T-helper 2 cell treated with Interferon-gamma antibody and Interleukin-4, amounts not matched to agents 100 ng/mL and 5 ng/mL, for 36 hours (primary cell): Measurements from ENCODE around the gene TARDBP. TPM values are rescaled to one million over a fixed set of nuclear protein-coding genes. Genes with fewer than 3 reads are reported as not detected.
"Not testable (repeated sequence)": the region's sequence is repeated elsewhere in the genome, so short reads cannot be mapped to it uniquely, and the experiment has no call there.

ENCODE experiments used
- intact Hi-C: fragments of 100-400 bp; cut with micrococcal nuclease; formaldehyde crosslinking; loops from one replicate; pipeline ENCODE4 v1.15.1; 2023
- total RNA-seq: library from RNA; stranded (reverse); gene quantifications from 2 replicates; pipeline ENCODE4 v1.2.3, GENCODE V29; 2022

Gene TARDBP
- 183 and 190 TPM in 2 replicates for total RNA-seq

- intact Hi-C loops: loop anchor here (1.0 to 5.0 kb wide), 3 partner anchors 515 to 795 kb away; partner anchors contain the start of genes CLCN6, DFFA and MTHFR
Measured at GRCh38 chr1:11012260-11013159, at the start of gene TARDBP. TARDBP (plus strand) TSS chr1:11012654; CDS start chr1:11013728, 1,074 bp downstream.

- intact Hi-C loops: no loop called here
Measured at GRCh38 chr1:10965546-10966226, 46.8 kb upstream of the TARDBP start.

DNA sequence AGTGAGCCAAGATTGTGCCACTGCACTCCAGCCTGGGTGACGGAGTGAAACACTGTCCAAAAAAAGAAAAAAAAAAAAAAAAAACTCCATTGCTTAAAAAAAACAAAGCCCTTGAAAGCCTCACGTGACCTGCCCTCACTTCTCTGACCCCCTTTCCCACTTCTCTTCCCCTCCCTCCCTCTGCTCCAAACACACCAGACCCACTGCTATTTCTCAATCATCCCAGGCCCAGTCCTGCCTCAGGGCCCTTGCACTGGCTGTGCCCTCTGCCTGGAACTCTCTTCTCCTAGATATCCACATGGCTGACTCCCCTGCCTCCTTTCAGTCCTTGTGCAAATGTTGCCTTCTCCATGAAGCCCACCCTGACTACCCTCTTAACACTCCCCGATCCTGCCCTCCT lies 45.4 kb upstream of the TARDBP start:
- intact Hi-C loops: no loop called here

- intact Hi-C loops: no loop called here
Measured at GRCh38 chr1:10968411-10968826, 44.0 kb upstream of the TARDBP start.

- intact Hi-C loops: no loop called here
Measured at GRCh38 chr1:10969267-10969970, 43.0 kb upstream of the TARDBP start.

- intact Hi-C loops: no loop called here
Measured at GRCh38 chr1:10969971-10970332, 42.5 kb upstream of the TARDBP start.

GRCh38 chr1:10973552-10973951 lies 38.9 kb upstream of the TARDBP start:
- intact Hi-C loops: no loop called here

- intact Hi-C loops: no loop called here
Measured at GRCh38 chr1:10973956-10974881, 38.2 kb upstream of the TARDBP start.

- intact Hi-C loops: no loop called here
Measured at GRCh38 chr1:10975567-10976326, 36.7 kb upstream of the TARDBP start.

DNA sequence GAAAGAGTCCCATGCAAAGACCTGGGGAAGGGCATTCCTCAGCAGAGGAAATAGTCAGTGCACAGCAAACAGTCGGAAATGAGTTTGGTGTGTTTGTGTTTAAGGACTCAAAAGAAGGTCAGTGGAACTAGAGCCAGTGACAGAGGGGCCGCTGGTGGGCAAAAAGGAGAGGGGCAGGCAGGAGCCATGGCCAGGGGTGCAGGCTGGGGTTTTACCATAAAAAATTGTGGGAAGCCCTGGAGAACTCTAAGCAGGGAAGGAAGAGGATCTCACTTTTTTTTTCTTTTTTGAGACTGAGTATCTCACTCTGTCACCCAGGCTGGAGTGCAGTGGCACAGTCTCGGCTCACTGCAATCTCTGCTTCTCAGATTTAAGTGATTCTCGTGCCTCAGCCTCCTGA lies 33.7 kb upstream of the TARDBP start:
- intact Hi-C loops: no loop called here

- intact Hi-C loops: no loop called here
Measured at GRCh38 chr1:10979483-10979920, 33.0 kb upstream of the TARDBP start.

DNA sequence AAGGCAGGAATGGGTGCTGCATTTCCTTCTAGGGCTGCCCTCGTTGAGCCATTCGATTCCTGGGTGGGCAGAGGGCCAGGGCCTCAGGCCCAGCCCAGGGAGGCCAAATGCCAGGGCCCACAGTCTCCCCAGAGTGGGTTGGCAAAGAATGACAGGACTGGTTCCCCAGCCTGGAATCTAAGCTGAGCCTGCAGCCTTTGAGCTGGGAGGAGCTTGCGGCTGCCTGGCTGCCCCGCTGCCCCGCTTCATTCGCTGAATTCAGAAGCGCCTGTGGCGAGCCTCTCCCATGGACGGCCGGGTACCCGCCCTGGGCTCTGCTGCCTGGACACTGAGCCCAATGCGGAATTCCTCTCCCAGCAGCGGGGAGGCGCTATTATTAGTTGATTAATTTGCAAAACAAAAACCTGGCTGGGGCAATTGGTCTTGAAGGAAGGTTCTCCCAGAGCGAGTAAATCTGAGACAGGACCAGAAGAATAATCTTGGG lies 32.3 kb upstream of the TARDBP start:
- intact Hi-C loops: no loop called here

DNA sequence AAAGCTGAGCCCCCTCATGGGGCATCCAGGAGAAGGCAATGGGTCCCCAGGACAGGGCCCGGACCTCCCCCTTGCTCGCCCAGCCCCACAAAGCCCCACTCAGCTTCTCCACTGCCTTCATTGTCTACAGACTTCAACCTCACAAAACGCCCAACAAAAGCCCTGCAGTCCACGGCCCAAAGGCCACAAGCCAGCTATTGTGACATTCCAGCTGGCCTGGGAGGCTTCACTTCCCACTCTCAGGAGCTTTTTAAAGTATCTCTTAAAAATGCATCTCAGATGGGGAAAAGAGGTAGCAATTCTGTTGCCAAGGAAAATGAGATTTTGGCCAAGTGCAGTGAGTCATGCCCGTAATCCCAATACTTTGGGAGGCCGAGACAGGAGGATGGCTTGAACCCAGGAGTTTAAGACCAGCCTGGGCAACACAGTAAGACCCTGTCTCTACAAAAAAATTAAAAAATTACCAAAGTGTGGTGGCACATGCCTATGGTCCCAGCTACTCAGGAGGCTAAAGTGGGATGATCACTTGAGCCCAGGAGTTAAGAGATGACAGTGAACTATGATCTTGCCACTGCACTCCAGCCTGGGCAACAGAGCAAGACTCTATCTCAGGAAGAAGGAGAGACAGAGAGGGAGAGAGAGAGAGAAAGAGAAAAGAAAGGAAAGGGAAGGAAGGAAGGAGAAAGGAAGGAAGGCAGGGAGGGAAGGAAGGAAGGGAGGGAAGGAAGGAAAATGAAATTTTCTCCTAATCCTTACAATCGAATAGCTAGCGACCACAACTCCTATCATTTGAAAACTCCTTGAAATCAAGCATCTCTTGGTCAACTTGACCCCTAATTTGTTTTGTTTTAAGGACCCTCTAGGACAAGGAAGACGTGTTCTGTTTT lies 31.4 kb upstream of the TARDBP start:
- intact Hi-C loops: no loop called here

DNA sequence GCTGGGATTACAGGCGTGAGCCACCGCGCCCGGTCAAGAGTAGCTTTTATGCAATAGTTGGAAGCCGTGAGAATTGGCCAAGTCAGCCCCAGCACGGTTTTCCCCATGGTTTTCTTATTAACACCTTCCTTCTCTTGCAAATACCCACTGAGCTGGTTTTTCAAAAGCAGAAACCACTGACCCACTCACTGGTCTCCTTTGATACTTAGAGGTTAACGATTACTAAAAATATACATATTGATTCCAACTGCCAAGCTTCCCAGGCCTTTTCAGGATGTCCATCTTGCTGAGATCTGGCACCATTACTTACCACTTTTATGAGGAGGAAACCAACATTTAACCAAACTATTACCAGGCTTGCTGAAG lies 25.9 kb upstream of the TARDBP start:
- intact Hi-C loops: no loop called here

DNA sequence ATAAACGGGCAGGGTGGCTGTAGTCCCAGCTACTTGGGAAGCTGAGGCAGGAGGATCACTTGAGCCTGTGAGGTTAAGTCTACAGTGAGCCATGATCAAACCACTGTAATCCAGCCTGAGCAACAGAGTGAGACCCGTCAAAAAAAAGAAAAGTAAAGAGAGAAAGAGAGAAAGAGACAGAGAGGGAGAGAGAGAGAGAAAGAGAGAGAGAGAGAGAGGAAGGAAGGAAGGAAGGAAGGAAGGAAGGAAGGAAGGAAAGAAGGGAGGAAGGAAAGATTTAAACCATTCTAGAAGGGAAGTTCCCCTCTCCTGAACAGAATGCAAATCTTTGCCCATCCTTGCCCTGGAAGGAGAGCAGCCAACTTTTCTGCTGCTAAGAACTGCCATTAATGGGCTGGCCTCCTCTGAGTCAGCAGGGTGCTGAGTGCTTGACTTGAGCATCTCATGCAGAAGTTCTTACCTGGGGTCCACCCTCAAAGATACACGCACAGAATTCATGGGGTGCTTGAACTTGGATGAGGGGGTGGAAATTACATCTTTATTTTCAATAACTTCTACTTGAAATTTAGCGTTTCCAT lies 24.5 kb upstream of the TARDBP start:
- intact Hi-C loops: no loop called here

DNA sequence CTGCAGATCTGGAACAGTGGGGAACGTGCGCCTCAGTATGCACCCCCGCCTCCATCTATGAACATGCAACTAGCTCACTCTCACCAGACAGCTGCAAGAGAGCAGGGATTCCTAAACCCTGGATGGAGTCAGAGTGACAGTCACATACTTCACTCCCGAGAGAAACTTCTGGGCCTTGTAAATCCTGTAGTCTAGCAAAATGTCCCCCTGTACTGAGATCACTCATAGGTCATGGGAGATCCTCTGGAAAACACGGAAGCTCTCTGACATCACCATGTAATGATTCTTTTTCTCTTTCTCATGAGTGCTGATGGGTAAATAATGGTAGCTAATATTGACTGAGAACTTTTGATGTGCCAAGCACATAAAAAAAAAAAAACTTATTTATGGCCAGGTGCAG lies 23.4 kb upstream of the TARDBP start:
- intact Hi-C loops: no loop called here

GRCh38 chr1:10989920-10990516 lies 22.4 kb upstream of the TARDBP start:
- intact Hi-C loops: not testable (repeated sequence)

DNA sequence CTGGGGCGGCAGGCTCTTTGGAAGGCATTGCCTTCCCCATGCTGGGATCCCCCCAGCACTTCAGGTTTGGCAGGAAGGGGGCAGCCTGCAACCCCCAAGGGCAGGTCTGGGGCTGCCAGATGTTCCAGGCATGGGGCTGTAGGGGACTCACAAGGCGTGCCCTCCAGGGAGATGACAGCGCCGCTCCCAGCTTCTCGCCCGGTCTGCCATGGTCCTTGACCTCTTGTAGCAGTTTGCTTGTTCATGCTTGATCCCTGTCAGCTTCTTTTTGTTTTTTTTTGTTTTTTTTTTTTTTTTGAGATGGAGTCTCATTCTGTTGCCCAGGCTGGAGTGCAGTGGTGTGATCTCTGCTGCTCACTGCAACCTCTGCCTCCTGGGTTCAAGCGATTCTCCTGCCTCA lies 21.6 kb upstream of the TARDBP start:
- intact Hi-C loops: no loop called here
